C4-2B (cell line): Measurements from ENCODE around the gene GNAZ.

Experiments used
- ZFX ChIP-seq: fragments of 450-650 bp; IDR thresholded peaks from 2 replicates; pipeline ENCODE4 v1.6.1; 2017
- TF ChIP-seq, protein P1 (sequence below): fragments of 450-650 bp; conservative IDR thresholded peaks from 2 replicates; pipeline ENCODE4 v1.5.1; 2017; ENCODE audit warnings: mild to moderate bottlenecking

DNA sequence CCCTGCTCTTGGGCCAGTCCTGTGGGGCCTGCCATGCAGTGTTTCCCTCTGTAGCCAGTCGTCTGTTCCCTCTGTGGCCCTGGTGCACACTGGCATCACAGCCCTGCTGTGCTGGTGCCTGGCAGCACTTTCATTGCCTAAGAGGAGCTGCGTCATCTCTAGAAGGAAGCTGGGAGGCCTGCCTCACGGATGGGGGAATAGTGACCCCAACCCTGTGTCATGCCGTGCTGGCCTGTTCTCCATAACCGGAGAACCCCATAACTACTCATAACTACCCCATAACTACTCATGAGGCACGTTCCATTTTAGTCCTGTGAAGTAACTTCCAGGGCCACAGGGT lies 88.9 kb downstream of the GNAZ start:
- TF ChIP-seq, protein P1, sequence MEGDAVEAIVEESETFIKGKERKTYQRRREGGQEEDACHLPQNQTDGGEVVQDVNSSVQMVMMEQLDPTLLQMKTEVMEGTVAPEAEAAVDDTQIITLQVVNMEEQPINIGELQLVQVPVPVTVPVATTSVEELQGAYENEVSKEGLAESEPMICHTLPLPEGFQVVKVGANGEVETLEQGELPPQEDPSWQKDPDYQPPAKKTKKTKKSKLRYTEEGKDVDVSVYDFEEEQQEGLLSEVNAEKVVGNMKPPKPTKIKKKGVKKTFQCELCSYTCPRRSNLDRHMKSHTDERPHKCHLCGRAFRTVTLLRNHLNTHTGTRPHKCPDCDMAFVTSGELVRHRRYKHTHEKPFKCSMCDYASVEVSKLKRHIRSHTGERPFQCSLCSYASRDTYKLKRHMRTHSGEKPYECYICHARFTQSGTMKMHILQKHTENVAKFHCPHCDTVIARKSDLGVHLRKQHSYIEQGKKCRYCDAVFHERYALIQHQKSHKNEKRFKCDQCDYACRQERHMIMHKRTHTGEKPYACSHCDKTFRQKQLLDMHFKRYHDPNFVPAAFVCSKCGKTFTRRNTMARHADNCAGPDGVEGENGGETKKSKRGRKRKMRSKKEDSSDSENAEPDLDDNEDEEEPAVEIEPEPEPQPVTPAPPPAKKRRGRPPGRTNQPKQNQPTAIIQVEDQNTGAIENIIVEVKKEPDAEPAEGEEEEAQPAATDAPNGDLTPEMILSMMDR: no peak
- no peak for TF ChIP-seq ZFX
